ENCODE results near the gene TMEM100. TPM values are rescaled to one million over a fixed set of nuclear protein-coding genes. Genes with fewer than 3 reads are reported as not detected.

Gene TMEM100
- total and polyA plus RNA-seq, 2 donors (not counting 1 experiment from before 2014, with no cell fraction given) = 1.7 to 2.2 TPM

DNA sequence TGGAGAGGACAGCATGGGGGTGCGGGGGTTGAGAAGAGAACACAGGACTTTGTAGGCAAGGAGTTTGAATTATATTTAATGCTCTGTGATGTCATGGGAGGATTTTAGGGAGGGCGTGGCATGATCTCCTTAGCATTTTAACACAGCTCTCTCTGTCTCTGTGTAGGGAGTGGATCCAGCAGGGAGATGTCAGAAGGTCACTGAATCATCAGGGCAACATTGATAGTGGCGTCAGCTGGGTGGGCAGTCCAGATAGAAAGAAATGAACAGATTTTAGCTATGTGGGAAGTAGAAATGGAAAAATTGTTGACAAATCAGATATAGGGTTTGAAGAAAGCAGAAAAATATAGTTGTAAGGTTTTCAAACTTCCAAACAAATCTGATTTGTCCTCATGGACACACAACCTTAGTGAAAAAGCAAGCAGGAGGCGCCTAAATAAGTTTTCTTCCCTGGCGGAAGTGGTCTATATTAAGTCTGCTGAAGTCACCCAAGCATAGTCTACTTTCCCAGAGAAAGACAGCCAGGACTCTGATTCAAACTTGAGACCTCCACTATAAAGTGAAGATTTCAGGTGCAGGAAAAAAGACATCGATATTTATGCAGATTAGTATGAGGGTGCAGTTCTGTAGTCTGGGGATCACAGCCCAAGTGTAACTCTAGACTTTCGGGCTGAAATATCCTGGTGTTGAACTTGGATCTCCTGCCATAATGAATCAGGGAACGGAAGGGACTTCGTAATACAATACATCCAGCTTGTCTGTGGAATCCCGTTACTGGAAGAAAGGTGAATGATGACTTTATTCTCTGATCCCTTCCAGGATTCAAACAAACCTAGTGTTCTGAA, 18.1 kb upstream of the TMEM100 start:
- Histone ChIP-seq H3K4me3 (replicated peaks in 1 of 4; ENCODE audit: control extremely low read depth in 1 of 4, insufficient read depth in 1 of 4, low read depth in 3 of 4, low read length in 4 of 4) (no peak overlapping the region), H3K4me1 (ENCODE audit: control insufficient read depth, extremely low read depth, insufficient read depth, low read length) (no peaks in the 10 kb centered on the region), H2AFZ (ENCODE audit: low read length) (no peak overlapping the region), H3K9me3 (ENCODE audit: control insufficient read depth, insufficient read depth, low read depth, low read length) (no peaks in the 10 kb centered on the region), H3K27ac (ENCODE audit: insufficient read depth, low read length) (no peak overlapping the region), H3K36me3 (ENCODE audit: control insufficient read depth, insufficient read depth, low read length) (no peaks in the 10 kb centered on the region), H3K9ac (ENCODE audit: insufficient read depth, low read length) (no peak overlapping the region), H4K20me1 (ENCODE audit: control insufficient read depth, extremely low read depth, insufficient read depth, low read length) (no peaks in the 10 kb centered on the region), H3K79me2 (ENCODE audit: control insufficient read depth, insufficient read depth, low read length) (no peaks in the 10 kb centered on the region), H3K27me3 (ENCODE audit: control insufficient read depth, insufficient read depth, low read length) (no peaks in the 10 kb centered on the region), H3K4me2 (ENCODE audit: extremely low read depth, insufficient read depth, low read length) (no peak overlapping the region)
- TF ChIP-seq CTCF (conservative IDR thresholded peaks at IDR 0.05 in 1 of 2, IDR thresholded peaks at IDR 0.05 in 1 of 2; ENCODE audit: low read depth in 1 of 2, low read length in 2 of 2) = no peak
- TF ChIP-seq EZH2 (IDR thresholded peaks at IDR 0.05; ENCODE audit: low read length, missing control alignments) = no peak
- DNase-seq (ENCODE audit: low read depth in 2 of 2) = no peak

GRCh38 chr17:55737976-55738501, 15.4 kb upstream of the TMEM100 start:
- H3K4me1 ChIP-seq (ENCODE audit: control insufficient read depth, extremely low read depth, insufficient read depth, low read length) = peaks cover 8% of the 10 kb centered on the region
- H3K27ac ChIP-seq (ENCODE audit: insufficient read depth, low read length) = no peak overlapping the region
- H3K4me3 ChIP-seq (replicated peaks in 1 of 4; ENCODE audit: control extremely low read depth in 1 of 4, insufficient read depth in 1 of 4, low read depth in 3 of 4, low read length in 4 of 4) = no peak overlapping the region
- H3K27me3 ChIP-seq (ENCODE audit: control insufficient read depth, insufficient read depth, low read length) = no peaks in the 10 kb centered on the region
- no peak overlapping the region for H3K4me2 ChIP-seq (ENCODE audit: extremely low read depth, insufficient read depth, low read length)
- H3K79me2 ChIP-seq (ENCODE audit: control insufficient read depth, insufficient read depth, low read length) = no peaks in the 10 kb centered on the region
- no peaks in the 10 kb centered on the region for H3K36me3 ChIP-seq (ENCODE audit: control insufficient read depth, insufficient read depth, low read length)
- H3K9me3 ChIP-seq (ENCODE audit: control insufficient read depth, insufficient read depth, low read depth, low read length) = no peaks in the 10 kb centered on the region
- no peaks in the 10 kb centered on the region for H4K20me1 ChIP-seq (ENCODE audit: control insufficient read depth, extremely low read depth, insufficient read depth, low read length)
- TF ChIP-seq CTCF (conservative IDR thresholded peaks at IDR 0.05 in 1 of 2, IDR thresholded peaks at IDR 0.05 in 1 of 2; ENCODE audit: low read depth in 1 of 2, low read length in 2 of 2) (no peak), EZH2 (IDR thresholded peaks at IDR 0.05; ENCODE audit: low read length, missing control alignments) (no peak)
- no peak overlapping the region for H3K9ac ChIP-seq (ENCODE audit: insufficient read depth, low read length)
- H2AFZ ChIP-seq (ENCODE audit: low read length) = peak overlapping the region; percentile 22
- DNase-seq (ENCODE audit: low read depth in 2 of 2) = no peak

- H3K9ac ChIP-seq (ENCODE audit: insufficient read depth, low read length) = no peak overlapping the region
- peaks cover 23% of the 10 kb centered on the region for H3K4me1 ChIP-seq (ENCODE audit: control insufficient read depth, extremely low read depth, insufficient read depth, low read length)
- no peaks in the 10 kb centered on the region for H3K36me3 ChIP-seq (ENCODE audit: control insufficient read depth, insufficient read depth, low read length)
- no peak overlapping the region for H3K4me2 ChIP-seq (ENCODE audit: extremely low read depth, insufficient read depth, low read length)
- H4K20me1 ChIP-seq (ENCODE audit: control insufficient read depth, extremely low read depth, insufficient read depth, low read length) = no peaks in the 10 kb centered on the region
- H3K27ac ChIP-seq (ENCODE audit: insufficient read depth, low read length) = no peak overlapping the region
- no peak overlapping the region for H3K4me3 ChIP-seq (replicated peaks in 1 of 4; ENCODE audit: control extremely low read depth in 1 of 4, insufficient read depth in 1 of 4, low read depth in 3 of 4, low read length in 4 of 4)
- DNase-seq (ENCODE audit: low read depth in 2 of 2) = peak; percentile 54 to 74
- no peaks in the 10 kb centered on the region for H3K79me2 ChIP-seq (ENCODE audit: control insufficient read depth, insufficient read depth, low read length)
- no peaks in the 10 kb centered on the region for H3K9me3 ChIP-seq (ENCODE audit: control insufficient read depth, insufficient read depth, low read depth, low read length)
- TF ChIP-seq EZH2 (IDR thresholded peaks at IDR 0.05; ENCODE audit: low read length, missing control alignments) (no peak), CTCF (conservative IDR thresholded peaks at IDR 0.05 in 1 of 2, IDR thresholded peaks at IDR 0.05 in 1 of 2; ENCODE audit: low read depth in 1 of 2, low read length in 2 of 2) (peak; percentile 76 to 86)
- no peak overlapping the region for H2AFZ ChIP-seq (ENCODE audit: low read length)
- H3K27me3 ChIP-seq (ENCODE audit: control insufficient read depth, insufficient read depth, low read length) = no peaks in the 10 kb centered on the region
These were observed 13.2 kb upstream of the TMEM100 start for GRCh38 chr17:55735731-55736405.
